Gastroesophageal sphincter (tissue), 4 donors: ENCODE measurements around the gene SLC38A5. TPM values are rescaled to one million over a fixed set of nuclear protein-coding genes. Genes with fewer than 3 reads are reported as not detected.
"Not testable (repeated sequence)": the region's sequence is repeated elsewhere in the genome, so short reads cannot be mapped to it uniquely, and the experiment has no call there.

Experiments
- ATAC-seq: fragments of 150-250 bp; one replicate; pipeline ENCODE4 v1.9.1; 2016; ENCODE audit warnings: mild to moderate bottlenecking, moderate library complexity
- H3K27ac ChIP-seq, 4 donors: fragments of 200-600 bp; sonication (generic) in 3 of 4; 1 replicate in 3 of 4; 2 replicates in 1 of 4; pipeline ENCODE4 v1.5.1; 2016 to 2019
- H3K27me3 ChIP-seq: fragments of 200-600 bp; sonication (generic); one replicate; pipeline ENCODE4 v1.5.1; 2019
- H3K36me3 ChIP-seq, 2 donors: fragments of 200-600 bp; sonication (generic); one replicate each; pipeline ENCODE4 v1.5.1; 2019; ENCODE audit warnings: control low read depth in 1 of 2
- H3K4me1 ChIP-seq, 3 donors: fragments of 200-600 bp; sonication (generic); 1 replicate in 2 of 3; 2 replicates in 1 of 3; pipeline ENCODE4 v1.5.1; 2016 to 2019; ENCODE audit warnings: control low read depth in 2 of 3
- H3K4me3 ChIP-seq, 2 donors: fragments of 200-600 bp; sonication (generic); one replicate each; pipeline ENCODE4 v1.5.1; 2019; ENCODE audit warnings: mild to moderate bottlenecking in 1 of 2, moderate library complexity in 1 of 2
- H3K9me3 ChIP-seq, 3 donors: fragments of 200-600 bp; sonication (generic); one replicate each; pipeline ENCODE4 v1.5.1; 2017 to 2019; ENCODE audit warnings: control low read depth in 2 of 3
- EP300 ChIP-seq: sonication (generic); formaldehyde crosslinking; IDR thresholded peaks from one replicate; pipeline ENCODE4 v1.6.1; 2017; ENCODE audit warnings: antibody characterized with exemption, mild to moderate bottlenecking
- POLR2A ChIP-seq, 2 donors: fragments of 450-650 bp; IDR thresholded peaks; one replicate each; pipeline ENCODE4 v1.6.1; 2017; ENCODE audit warnings: antibody characterized with exemption in 2 of 2, mild to moderate bottlenecking in 2 of 2, moderate library complexity in 1 of 2
- POLR2AphosphoS5 ChIP-seq: sonication (generic); formaldehyde crosslinking; IDR thresholded peaks from one replicate; pipeline ENCODE4 v1.6.1; 2017; ENCODE audit warnings: antibody characterized with exemption
- WGBS, 2 donors: methylation state at CpG; one replicate each; pipeline ENCODE4 v1.1.5; 2018; ENCODE audit warnings: low coverage in 1 of 2; 5-methylcytosine and 5-hydroxymethylcytosine counted together
- total RNA-seq, 4 donors: library from RNA; depleted of rRNA; stranded (reverse); fragments of >200 nt; gene quantifications; one replicate each; pipeline ENCODE4 v1.1.0, GENCODE V29; 2016
- TF ChIP-seq, protein P1 (sequence below), 4 experiments: fragments of 200-600 bp in 2 of 4; fragments of 450-650 bp in 2 of 4; sonication (generic) in 1 of 4; IDR thresholded peaks; one replicate each; pipeline ENCODE4 v1.5.1; 2017 to 2019; ENCODE audit warnings: antibody characterized with exemption in 4 of 4, mild to moderate bottlenecking in 2 of 4, moderate library complexity in 2 of 4

Gene SLC38A5
- total RNA-seq, 4 donors from 2014 or later = 4.2 to 7.9 (median 4.7) TPM

DNA sequence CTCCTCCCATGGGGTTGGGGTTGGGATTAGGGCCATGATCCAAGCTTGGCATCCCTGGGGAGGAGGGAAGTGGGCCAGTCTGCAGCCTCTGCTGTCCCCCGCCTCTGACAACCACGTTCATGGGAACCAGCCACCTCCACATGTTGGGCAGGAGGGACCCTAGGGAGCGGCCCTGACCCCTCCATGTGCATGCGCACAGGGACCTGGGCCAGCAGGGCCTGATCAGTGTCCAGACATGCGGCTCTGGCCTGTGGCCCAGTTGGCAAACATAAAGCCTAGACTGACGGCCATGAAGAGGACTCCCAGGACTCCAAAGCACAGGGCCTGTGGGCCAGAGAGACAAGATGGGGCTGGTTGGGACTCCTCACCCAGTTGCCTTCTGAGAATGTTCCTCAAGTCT lies 11.3 kb downstream of the SLC38A5 start:
- TF ChIP-seq, protein P1, sequence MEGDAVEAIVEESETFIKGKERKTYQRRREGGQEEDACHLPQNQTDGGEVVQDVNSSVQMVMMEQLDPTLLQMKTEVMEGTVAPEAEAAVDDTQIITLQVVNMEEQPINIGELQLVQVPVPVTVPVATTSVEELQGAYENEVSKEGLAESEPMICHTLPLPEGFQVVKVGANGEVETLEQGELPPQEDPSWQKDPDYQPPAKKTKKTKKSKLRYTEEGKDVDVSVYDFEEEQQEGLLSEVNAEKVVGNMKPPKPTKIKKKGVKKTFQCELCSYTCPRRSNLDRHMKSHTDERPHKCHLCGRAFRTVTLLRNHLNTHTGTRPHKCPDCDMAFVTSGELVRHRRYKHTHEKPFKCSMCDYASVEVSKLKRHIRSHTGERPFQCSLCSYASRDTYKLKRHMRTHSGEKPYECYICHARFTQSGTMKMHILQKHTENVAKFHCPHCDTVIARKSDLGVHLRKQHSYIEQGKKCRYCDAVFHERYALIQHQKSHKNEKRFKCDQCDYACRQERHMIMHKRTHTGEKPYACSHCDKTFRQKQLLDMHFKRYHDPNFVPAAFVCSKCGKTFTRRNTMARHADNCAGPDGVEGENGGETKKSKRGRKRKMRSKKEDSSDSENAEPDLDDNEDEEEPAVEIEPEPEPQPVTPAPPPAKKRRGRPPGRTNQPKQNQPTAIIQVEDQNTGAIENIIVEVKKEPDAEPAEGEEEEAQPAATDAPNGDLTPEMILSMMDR (IDR thresholded peaks at IDR 0.05) = no peak
- TF ChIP-seq POLR2A (IDR thresholded peaks at IDR 0.05) = no peak
- TF ChIP-seq POLR2AphosphoS5 = no peak
- no peak for TF ChIP-seq EP300
- no peak overlapping the region for H3K27ac ChIP-seq
- no peak for ATAC-seq
- H3K9me3 ChIP-seq = no peaks in the 10 kb centered on the region
- H3K36me3 ChIP-seq = no peaks in the 10 kb centered on the region
- no peaks in the 10 kb centered on the region for H3K4me1 ChIP-seq
- H3K4me3 ChIP-seq = no peak overlapping the region
- no CpG with 5 or more reads among the region's 6 CpGs for WGBS, 2 donors
- no peaks in the 10 kb centered on the region for H3K27me3 ChIP-seq

DNA sequence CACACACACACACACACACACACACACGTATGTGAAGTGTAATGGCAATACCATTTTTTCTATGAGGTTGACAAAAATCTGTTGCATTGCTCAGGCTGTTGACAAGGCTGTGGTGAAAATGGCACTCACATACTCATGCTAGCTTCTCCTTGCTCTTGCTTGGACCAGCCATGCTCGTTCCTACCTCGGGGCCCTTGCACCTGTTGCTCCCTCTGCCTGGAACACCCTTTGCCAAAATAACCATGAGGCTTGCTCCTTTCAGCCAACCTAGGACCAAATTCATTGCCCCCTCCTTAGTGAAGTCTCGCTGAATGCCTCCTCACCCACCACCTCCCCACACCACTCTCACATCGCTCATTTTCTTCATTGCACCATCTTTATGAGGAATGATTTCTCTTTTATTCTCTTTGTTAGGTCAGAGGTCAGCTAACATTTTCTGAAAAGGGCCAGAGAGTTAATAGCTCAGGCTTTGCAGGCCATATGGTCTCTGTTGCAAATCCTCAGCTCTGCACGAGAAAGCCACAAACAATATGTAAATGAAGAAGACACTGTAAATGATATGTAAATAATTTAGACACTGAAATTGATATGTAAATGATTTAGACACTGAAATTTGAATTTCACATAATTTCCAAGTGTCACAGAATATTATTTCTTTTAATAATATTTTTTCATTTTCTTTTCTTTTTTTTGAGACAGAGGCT lies 13.3 kb downstream of the SLC38A5 start:
- WGBS, 2 donors = 63 to 74% methylated on average over 3 to 5 of the region's 6 CpGs
- Histone ChIP-seq H3K4me1 (no peaks in the 10 kb centered on the region), H3K36me3 (no peaks in the 10 kb centered on the region), H3K4me3 (no peak overlapping the region), H3K27me3 (no peaks in the 10 kb centered on the region), H3K9me3 (no peaks in the 10 kb centered on the region), H3K27ac (no peak overlapping the region)
- ATAC-seq = no peak
- TF ChIP-seq POLR2AphosphoS5 = no peak

- no peaks in the 10 kb centered on the region for H3K36me3 ChIP-seq
- H3K9me3 ChIP-seq = no peaks in the 10 kb centered on the region
- WGBS, 2 donors = 11 to 43% methylated on average over 2 to 4 of the region's 4 CpGs
- no peak overlapping the region for H3K27ac ChIP-seq
- no peaks in the 10 kb centered on the region for H3K4me1 ChIP-seq
- ATAC-seq = no peak
- H3K4me3 ChIP-seq = no peak overlapping the region
- TF ChIP-seq, protein P1 (IDR thresholded peaks at IDR 0.05) = no peak
- TF ChIP-seq POLR2AphosphoS5 = no peak
- no peak for TF ChIP-seq POLR2A (IDR thresholded peaks at IDR 0.05)
- TF ChIP-seq EP300 = no peak
- no peaks in the 10 kb centered on the region for H3K27me3 ChIP-seq
Observed at GRCh38 chrX:48451708-48452107, 18.4 kb downstream of the SLC38A5 start.

- TF ChIP-seq POLR2A (IDR thresholded peaks at IDR 0.05) = no peak
- TF ChIP-seq POLR2AphosphoS5 = no peak
- TF ChIP-seq, protein P1 (IDR thresholded peaks at IDR 0.05) = no peak
- no peak for TF ChIP-seq EP300
- no peak for ATAC-seq
- Histone ChIP-seq H3K36me3 (no peaks in the 10 kb centered on the region), H3K4me1 (no peaks in the 10 kb centered on the region), H3K27me3 (no peaks in the 10 kb centered on the region), H3K9me3 (no peaks in the 10 kb centered on the region), H3K27ac (no peak overlapping the region), H3K4me3 (no peak overlapping the region)
Observed at GRCh38 chrX:48450076-48450475, 20.0 kb downstream of the SLC38A5 start.

- H3K36me3 ChIP-seq, H3K27me3 ChIP-seq, H3K27ac ChIP-seq, ATAC-seq, H3K4me3 ChIP-seq, H3K9me3 ChIP-seq, H3K4me1 ChIP-seq: not testable (repeated sequence)
- 91 to 100% methylated on average over 4 to 5 of the region's 6 CpGs for WGBS, 2 donors
Observed at GRCh38 chrX:48447201-48447600, 22.9 kb downstream of the SLC38A5 start.

DNA sequence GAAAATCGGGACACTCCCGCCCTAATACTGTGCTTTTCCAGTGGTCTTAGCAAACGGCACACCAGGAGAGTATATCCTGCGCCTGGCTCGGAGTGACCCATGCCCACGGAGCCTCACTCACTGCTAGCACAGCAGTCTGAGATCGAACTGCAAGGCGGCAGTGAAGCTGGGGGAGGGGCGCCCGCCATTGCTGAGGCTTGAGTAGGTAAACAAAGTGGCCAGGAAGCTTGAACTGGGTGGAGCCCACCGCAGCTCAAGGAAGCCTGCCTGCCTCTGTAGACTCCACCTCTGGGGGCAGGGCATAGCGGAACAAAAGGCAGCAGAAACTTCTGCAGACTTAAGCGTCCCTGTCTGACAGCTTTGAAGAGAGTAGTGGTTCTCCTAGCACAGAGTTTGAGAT lies 36.3 kb downstream of the SLC38A5 start:
- not testable (repeated sequence) for H3K4me3 ChIP-seq, H3K36me3 ChIP-seq, ATAC-seq, H3K27ac ChIP-seq, H3K9me3 ChIP-seq, H3K27me3 ChIP-seq, H3K4me1 ChIP-seq
- WGBS, 2 donors = no CpG with 5 or more reads among the region's 13 CpGs

DNA sequence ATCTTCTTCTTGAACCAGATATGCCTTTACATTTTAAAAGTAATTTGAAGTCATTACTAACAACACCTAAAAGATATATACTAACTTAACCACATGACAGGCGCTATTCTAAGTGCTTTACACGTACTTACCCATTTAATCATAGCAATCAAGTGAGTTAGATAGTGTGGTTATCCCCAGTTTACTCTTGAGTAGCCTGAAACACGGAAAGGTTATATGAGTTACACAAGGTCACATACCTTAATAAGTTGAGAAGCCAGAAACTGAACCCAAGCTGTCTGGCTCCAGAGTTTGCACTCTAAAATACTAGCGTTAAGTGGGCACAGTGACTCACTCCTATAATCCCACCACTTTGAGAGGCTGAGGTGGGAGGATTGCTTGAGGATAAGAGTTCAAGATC lies 39.9 kb downstream of the SLC38A5 start:
- ATAC-seq, H3K9me3 ChIP-seq, H3K4me1 ChIP-seq, H3K27me3 ChIP-seq, H3K36me3 ChIP-seq, H3K4me3 ChIP-seq, H3K27ac ChIP-seq: not testable (repeated sequence)
- WGBS, 2 donors = 41 to 57% methylated on average over 3 to 4 of the region's 4 CpGs

GRCh38 chrX:48429606-48430005 lies 40.5 kb downstream of the SLC38A5 start:
- not testable (repeated sequence) for H3K9me3 ChIP-seq, H3K27me3 ChIP-seq, H3K4me3 ChIP-seq, H3K36me3 ChIP-seq, ATAC-seq, H3K4me1 ChIP-seq, H3K27ac ChIP-seq
- WGBS, 2 donors = 28 to 67% methylated on average over 1 to 4 of the region's 5 CpGs

- ATAC-seq, H3K27ac ChIP-seq, H3K36me3 ChIP-seq, H3K4me1 ChIP-seq, H3K4me3 ChIP-seq, H3K27me3 ChIP-seq, H3K9me3 ChIP-seq: not testable (repeated sequence)
- WGBS, 2 donors = no CpG with 5 or more reads among the region's 12 CpGs
Observed at GRCh38 chrX:48427027-48427716, 42.9 kb downstream of the SLC38A5 start.

- H3K36me3 ChIP-seq, H3K9me3 ChIP-seq, H3K4me3 ChIP-seq, ATAC-seq, H3K4me1 ChIP-seq, H3K27me3 ChIP-seq, H3K27ac ChIP-seq: not testable (repeated sequence)
- no CpG with 5 or more reads among the region's 15 CpGs for WGBS, 2 donors
Observed at GRCh38 chrX:48411860-48412259, 58.2 kb downstream of the SLC38A5 start, which contains the start of gene SSX4B. Gene SSX4B (minus strand): TSS chrX:48411960. CDS start chrX:48411372, 588 bp downstream.
